Midbrain (tissue), 1 donor: ENCODE results near the gene TNIP1.

Experiments used
- DNase-seq: peaks from one replicate; lab custom pipeline; 2025; lab: John Stamatoyannopoulos, UW

TNIP1 gene

GRCh38 chr5:151001436-151001835 lies 79.4 kb downstream of the TNIP1 start:
- no peak for DNase-seq

GRCh38 chr5:150999704-151000442 lies 81.0 kb downstream of the TNIP1 start:
- peak; percentile 30 for DNase-seq

DNA sequence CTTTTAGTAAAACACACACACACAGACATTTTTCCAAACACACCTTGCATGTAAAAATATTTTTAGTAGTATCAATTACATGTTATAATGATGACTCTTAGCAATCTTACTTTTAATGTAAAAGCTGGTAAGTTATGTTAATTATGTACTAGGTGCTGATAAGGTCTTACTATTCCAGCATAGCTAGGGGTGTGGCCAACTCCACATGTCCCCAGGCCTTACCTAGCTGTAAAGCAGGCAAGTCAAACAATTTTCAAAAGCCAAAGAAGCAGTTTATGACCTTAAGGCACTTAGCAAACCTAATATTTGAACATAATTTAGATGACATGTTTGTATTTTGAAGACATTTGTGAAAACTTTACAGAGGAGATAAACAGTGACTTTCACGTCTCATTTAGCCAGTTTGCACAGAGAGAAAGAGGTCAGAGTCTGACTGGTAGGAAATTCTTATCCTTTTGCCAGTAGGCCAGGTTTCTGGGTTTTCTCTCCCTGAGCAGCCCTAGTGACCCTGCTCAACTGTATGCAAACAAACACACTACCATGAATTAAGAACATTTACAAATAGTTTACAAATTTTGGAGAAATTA lies 86.9 kb downstream of the TNIP1 start:
- no peak for DNase-seq

DNA sequence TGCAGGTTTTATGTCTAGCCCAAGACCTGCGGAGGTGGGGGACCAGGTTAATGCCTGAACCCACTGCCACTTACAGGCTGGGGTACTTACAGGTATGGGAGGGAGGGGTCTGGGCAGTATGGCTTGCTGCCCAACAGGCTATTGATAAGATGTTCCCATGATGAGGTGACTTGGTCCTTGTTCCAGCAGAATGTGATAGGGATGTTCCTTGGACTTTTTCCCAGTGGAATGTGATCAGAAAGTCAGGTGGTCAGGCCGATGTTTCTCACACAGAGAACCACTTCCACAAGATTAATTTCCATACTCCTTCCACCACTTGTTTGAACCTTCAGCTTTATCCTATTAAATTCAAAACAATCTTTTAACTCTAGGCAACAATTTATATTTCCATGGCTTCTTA lies 87.4 kb downstream of the TNIP1 start:
- no peak for DNase-seq

DNA sequence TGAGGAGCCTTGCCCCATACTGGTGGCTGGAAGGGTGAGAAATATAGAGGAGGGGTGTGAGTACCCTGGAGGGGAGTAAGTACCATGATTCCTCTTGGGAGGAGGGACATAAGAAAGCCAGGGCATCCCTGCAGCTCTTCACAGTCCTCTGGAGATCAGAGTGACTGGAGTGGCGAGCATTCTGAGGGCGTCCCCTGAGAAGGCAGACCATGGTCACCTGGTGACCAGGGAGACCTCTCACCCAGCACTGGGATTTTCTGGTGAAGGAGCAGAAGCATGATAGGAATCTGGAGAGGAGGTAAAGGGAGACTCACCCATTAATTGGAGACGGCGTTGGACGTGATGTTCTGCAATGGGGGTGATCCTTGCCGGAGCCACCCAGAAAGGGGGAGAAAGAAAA lies 88.1 kb downstream of the TNIP1 start:
- DNase-seq, result no peak

DNA sequence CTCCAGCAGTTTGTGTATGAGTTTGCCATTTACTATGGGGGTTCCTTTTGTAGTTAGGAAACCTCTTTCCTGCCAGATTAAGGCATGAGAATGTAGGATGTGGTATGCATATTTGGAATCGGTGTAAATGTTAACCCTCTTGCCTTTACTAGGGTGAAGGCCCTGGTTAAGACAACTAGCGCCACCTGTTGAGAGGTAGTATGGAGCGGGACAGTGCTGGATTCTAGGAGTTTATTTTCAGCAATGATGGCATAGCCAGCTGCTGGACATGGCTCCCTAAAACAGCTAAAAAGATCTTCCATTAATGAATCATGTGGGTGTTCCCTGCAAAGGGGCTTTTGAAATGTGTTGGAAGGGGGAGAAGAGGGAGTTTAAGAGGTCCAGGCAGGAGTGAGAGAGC lies 91.1 kb downstream of the TNIP1 start:
- no peak for DNase-seq

GRCh38 chr5:150987746-150988145 lies 93.1 kb downstream of the TNIP1 start:
- DNase-seq, result no peak
